ENCODE results near the gene OR2V2. TPM values are rescaled to one million over a fixed set of nuclear protein-coding genes. Genes with fewer than 3 reads are reported as not detected.

The OR2V2 gene
- polyA plus RNA-seq, 1 of the 3 experiments (the other 2 are of a cell fraction): not detected

DNA sequence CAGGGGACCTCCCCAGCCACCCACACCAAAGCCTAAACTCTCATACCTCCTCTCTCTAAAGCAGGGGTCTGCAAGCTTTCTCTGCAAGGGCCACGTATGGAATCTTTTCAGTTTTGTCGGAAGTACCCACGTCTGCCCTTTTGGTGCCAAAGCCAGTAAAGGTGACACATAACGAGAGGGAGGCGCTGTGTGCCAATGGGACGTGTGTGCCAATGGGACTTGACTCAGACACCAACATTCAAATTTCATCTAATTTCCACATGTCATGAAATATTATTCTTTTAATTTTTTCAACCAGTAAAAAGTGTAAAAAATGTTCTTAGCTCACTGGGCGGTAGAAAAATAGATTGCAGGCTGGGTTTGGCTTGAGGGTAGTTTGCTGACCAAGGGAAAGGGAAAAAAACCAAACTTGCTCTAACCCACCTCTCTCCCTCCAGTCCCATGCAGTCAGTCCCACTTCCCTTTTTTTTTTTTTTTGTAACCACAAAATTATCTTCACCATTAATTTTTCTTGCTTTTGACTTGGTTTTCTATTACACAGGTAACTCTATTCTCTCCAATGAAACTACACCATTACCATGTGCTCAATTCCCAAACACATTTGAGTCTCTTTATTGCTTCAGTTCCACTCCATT, 41.9 kb upstream of the OR2V2 start:
- POLR2A ChIA-PET: no interaction called here

DNA sequence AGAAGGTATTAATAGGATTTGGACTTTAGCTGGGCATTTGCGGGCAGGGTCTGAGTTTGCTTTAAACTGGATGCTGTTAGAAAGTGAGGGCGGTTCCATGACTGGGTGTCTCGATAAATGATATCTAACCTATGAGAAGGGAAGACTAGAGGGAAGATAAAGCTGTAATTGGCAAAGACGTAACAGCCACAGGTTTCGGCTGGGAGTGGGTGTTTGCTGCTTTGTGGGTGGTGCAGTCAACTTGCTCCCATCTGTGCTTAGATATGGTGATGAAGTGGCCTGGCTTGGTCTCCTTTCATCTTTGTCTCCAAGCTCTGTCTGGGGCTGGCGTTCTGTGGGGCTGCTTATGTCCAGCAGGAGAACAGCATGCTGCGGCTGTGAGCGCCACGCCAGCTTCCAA, 39.7 kb upstream of the OR2V2 start:
- Histone ChIP-seq H3K4me3 (ENCODE audit: low read depth in 2 of 2, low read length in 1 of 2) (no peak overlapping the region), H2AFZ (ENCODE audit: low read depth) (no peak overlapping the region), H3K9me3 (no peaks in the 10 kb centered on the region), H3K27me3 (ENCODE audit: insufficient read depth) (peaks cover 71% of the 10 kb centered on the region), H3K4me1 (ENCODE audit: control insufficient read depth in 1 of 2, insufficient read depth in 2 of 2, low read depth in 1 of 2, low read length in 1 of 2) (no peaks in the 10 kb centered on the region), H3K9me2 (no peaks in the 10 kb centered on the region), H3K36me3 (replicated peaks in 1 of 2; ENCODE audit: control insufficient read depth in 1 of 2, insufficient read depth in 2 of 2, low read length in 1 of 2) (no peaks in the 10 kb centered on the region), H3K9ac (no peak overlapping the region), H3K79me2 (ENCODE audit: insufficient read depth) (no peaks in the 10 kb centered on the region), H3K27ac (ENCODE audit: low read depth in 2 of 2, low read length in 1 of 2) (no peak overlapping the region), H3K4me2 (no peak overlapping the region), H4K20me1 (ENCODE audit: insufficient read depth) (no peaks in the 10 kb centered on the region), H3F3A (replicated peaks; ENCODE audit: insufficient read depth) (no peaks in the 10 kb centered on the region)
- WGBS (ENCODE audit: low lambda C conversion rate): 23% methylated on average over 9 of the region's 9 CpGs
- no peak for DNase-seq
- ChIA-PET CTCF (no interaction called here), POLR2A (no interaction called here)
- TF ChIP-seq TAF1 (IDR thresholded peaks at IDR 0.05; ENCODE audit: borderline replicate concordance, low read depth, low read length) (no peak), TCF12 (IDR thresholded peaks at IDR 0.05) (no peak), RCOR1 (IDR thresholded peaks at IDR 0.05; ENCODE audit: low read length) (no peak), RFX5 (IDR thresholded peaks at IDR 0.05; ENCODE audit: low read length) (no peak), RAD21 (IDR thresholded peaks at IDR 0.05; ENCODE audit: low read length) (no peak), NFIC (IDR thresholded peaks at IDR 0.05; ENCODE audit: borderline replicate concordance) (no peak), GABPA (IDR thresholded peaks at IDR 0.05; ENCODE audit: low read depth) (no peak), MXI1 (IDR thresholded peaks at IDR 0.05; ENCODE audit: low read depth, low read length) (no peak)
- TF ChIP-seq, protein P1, sequence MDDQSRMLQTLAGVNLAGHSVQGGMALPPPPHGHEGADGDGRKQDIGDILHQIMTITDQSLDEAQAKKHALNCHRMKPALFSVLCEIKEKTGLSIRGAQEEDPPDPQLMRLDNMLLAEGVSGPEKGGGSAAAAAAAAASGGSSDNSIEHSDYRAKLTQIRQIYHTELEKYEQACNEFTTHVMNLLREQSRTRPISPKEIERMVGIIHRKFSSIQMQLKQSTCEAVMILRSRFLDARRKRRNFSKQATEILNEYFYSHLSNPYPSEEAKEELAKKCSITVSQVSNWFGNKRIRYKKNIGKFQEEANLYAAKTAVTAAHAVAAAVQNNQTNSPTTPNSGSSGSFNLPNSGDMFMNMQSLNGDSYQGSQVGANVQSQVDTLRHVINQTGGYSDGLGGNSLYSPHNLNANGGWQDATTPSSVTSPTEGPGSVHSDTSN (IDR thresholded peaks at IDR 0.05): no peak
- TF ChIP-seq, protein P2, sequence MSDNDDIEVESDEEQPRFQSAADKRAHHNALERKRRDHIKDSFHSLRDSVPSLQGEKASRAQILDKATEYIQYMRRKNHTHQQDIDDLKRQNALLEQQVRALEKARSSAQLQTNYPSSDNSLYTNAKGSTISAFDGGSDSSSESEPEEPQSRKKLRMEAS (IDR thresholded peaks at IDR 0.05; ENCODE audit: low read depth): no peak
- TF ChIP-seq, protein P3, sequence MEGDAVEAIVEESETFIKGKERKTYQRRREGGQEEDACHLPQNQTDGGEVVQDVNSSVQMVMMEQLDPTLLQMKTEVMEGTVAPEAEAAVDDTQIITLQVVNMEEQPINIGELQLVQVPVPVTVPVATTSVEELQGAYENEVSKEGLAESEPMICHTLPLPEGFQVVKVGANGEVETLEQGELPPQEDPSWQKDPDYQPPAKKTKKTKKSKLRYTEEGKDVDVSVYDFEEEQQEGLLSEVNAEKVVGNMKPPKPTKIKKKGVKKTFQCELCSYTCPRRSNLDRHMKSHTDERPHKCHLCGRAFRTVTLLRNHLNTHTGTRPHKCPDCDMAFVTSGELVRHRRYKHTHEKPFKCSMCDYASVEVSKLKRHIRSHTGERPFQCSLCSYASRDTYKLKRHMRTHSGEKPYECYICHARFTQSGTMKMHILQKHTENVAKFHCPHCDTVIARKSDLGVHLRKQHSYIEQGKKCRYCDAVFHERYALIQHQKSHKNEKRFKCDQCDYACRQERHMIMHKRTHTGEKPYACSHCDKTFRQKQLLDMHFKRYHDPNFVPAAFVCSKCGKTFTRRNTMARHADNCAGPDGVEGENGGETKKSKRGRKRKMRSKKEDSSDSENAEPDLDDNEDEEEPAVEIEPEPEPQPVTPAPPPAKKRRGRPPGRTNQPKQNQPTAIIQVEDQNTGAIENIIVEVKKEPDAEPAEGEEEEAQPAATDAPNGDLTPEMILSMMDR (IDR thresholded peaks at IDR 0.05): no peak
- TF ChIP-seq, protein P4, sequence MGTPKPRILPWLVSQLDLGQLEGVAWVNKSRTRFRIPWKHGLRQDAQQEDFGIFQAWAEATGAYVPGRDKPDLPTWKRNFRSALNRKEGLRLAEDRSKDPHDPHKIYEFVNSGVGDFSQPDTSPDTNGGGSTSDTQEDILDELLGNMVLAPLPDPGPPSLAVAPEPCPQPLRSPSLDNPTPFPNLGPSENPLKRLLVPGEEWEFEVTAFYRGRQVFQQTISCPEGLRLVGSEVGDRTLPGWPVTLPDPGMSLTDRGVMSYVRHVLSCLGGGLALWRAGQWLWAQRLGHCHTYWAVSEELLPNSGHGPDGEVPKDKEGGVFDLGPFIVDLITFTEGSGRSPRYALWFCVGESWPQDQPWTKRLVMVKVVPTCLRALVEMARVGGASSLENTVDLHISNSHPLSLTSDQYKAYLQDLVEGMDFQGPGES (IDR thresholded peaks at IDR 0.05; ENCODE audit: low read depth, low read length): no peak

More for the DNA sequence above, 41.9 kb upstream of the OR2V2 start:
- no peaks in the 10 kb centered on the region for H3K79me2 ChIP-seq (ENCODE audit: insufficient read depth)
- TF ChIP-seq TAF1 (IDR thresholded peaks at IDR 0.05; ENCODE audit: borderline replicate concordance, low read depth, low read length) (no peak), RFX5 (IDR thresholded peaks at IDR 0.05; ENCODE audit: low read length) (no peak), MEF2A (IDR thresholded peaks at IDR 0.05; ENCODE audit: borderline replicate concordance, low read depth) (no peak), NFIC (IDR thresholded peaks at IDR 0.05; ENCODE audit: borderline replicate concordance) (no peak)
- TF ChIP-seq, protein P5, sequence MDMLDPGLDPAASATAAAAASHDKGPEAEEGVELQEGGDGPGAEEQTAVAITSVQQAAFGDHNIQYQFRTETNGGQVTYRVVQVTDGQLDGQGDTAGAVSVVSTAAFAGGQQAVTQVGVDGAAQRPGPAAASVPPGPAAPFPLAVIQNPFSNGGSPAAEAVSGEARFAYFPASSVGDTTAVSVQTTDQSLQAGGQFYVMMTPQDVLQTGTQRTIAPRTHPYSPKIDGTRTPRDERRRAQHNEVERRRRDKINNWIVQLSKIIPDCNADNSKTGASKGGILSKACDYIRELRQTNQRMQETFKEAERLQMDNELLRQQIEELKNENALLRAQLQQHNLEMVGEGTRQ (IDR thresholded peaks at IDR 0.05; ENCODE audit: borderline replicate concordance, low read depth, low read length): no peak
- H3K9me3 ChIP-seq: no peaks in the 10 kb centered on the region
- H3K27ac ChIP-seq (ENCODE audit: low read depth in 2 of 2, low read length in 1 of 2): no peak overlapping the region
- H3K4me1 ChIP-seq (ENCODE audit: control insufficient read depth in 1 of 2, insufficient read depth in 2 of 2, low read depth in 1 of 2, low read length in 1 of 2): no peaks in the 10 kb centered on the region
- no peaks in the 10 kb centered on the region for H3K36me3 ChIP-seq (replicated peaks in 1 of 2; ENCODE audit: control insufficient read depth in 1 of 2, insufficient read depth in 2 of 2, low read length in 1 of 2)
- 24% methylated on average over 7 of the region's 7 CpGs for WGBS (ENCODE audit: low lambda C conversion rate)
- no peaks in the 10 kb centered on the region for H3F3A ChIP-seq (replicated peaks; ENCODE audit: insufficient read depth)
- DNase-seq: no peak
- H3K27me3 ChIP-seq (ENCODE audit: insufficient read depth): peaks cover 51% of the 10 kb centered on the region
- no peaks in the 10 kb centered on the region for H3K9me2 ChIP-seq
- H3K4me3 ChIP-seq (ENCODE audit: low read depth in 2 of 2, low read length in 1 of 2): no peak overlapping the region
- H3K4me2 ChIP-seq: no peak overlapping the region
- no peak overlapping the region for H3K9ac ChIP-seq
- H4K20me1 ChIP-seq (ENCODE audit: insufficient read depth): no peaks in the 10 kb centered on the region
- CTCF ChIA-PET: no interaction called here
- H2AFZ ChIP-seq (ENCODE audit: low read depth): no peak overlapping the region

All from SK-N-SH (cell line).